OCI-LY1 (cell line): ENCODE measurements around the gene CCDC74B.

Source experiments
- CTCF ChIP-seq: fragments of 200-600 bp; sonication (generic), shearing (Covaris generic); IDR thresholded peaks from 2 replicates; pipeline ENCODE4 v1.5.1; 2017; ENCODE audit warnings: mild to moderate bottlenecking, antibody characterized with exemption, low read length, moderate library complexity, mixed read lengths
- EZH2 ChIP-seq: fragments of 200-600 bp; sonication (generic), shearing (Covaris generic); IDR thresholded peaks from 2 replicates; pipeline ENCODE4 v1.8.0; 2017; ENCODE audit warnings: borderline replicate concordance, mixed run types, mild to moderate bottlenecking, antibody characterized with exemption, low read length, moderate library complexity, mixed read lengths

GRCh38 chr2:130187268-130187667 lies 42.4 kb upstream of the CCDC74B start:
- TF ChIP-seq EZH2 = no peak
- no peak for TF ChIP-seq CTCF
